Measurements from ENCODE around the gene NCBP2.

The NCBP2 gene

GRCh38 chr3:196967412-196968232 is 25.3 kb upstream of the NCBP2 start:
- DNase-seq = no peak

- no peak for DNase-seq
These were observed 24.4 kb upstream of the NCBP2 start for GRCh38 chr3:196966526-196967401.

GRCh38 chr3:196965804-196966173 is 23.5 kb upstream of the NCBP2 start:
- DNase-seq = no peak

GRCh38 chr3:196965112-196965803 is 22.9 kb upstream of the NCBP2 start:
- DNase-seq = no peak

- DNase-seq = no peak
These were observed 21.3 kb upstream of the NCBP2 start for GRCh38 chr3:196963631-196963953.

- DNase-seq = no peak
These were observed 20.8 kb upstream of the NCBP2 start for GRCh38 chr3:196962930-196963630.

- DNase-seq = no peak
These were observed 20.0 kb upstream of the NCBP2 start for GRCh38 chr3:196962108-196962929.

GRCh38 chr3:196954832-196955231 is 12.5 kb upstream of the NCBP2 start:
- DNase-seq = no peak

- no peak for DNase-seq
These were observed 9.0 kb upstream of the NCBP2 start for GRCh38 chr3:196951371-196951770.

- DNase-seq = no peak
These were observed 7.4 kb upstream of the NCBP2 start for GRCh38 chr3:196949750-196950149.

- DNase-seq = no peak
These were observed 6.9 kb upstream of the NCBP2 start for GRCh38 chr3:196949285-196949619.

- DNase-seq = peak; percentile 4
These were observed 6.3 kb upstream of the NCBP2 start for GRCh38 chr3:196948442-196949284.

- DNase-seq = no peak
These were observed 5.6 kb upstream of the NCBP2 start for GRCh38 chr3:196947860-196948441.

- DNase-seq = peak; percentile 51
These were observed 5.0 kb upstream of the NCBP2 start for GRCh38 chr3:196947136-196947859.

GRCh38 chr3:196944037-196944790 is 1.9 kb upstream of the NCBP2 start:
- peak; percentile 27 for DNase-seq

GRCh38 chr3:196942915-196943277 is 568 bp upstream of the NCBP2 start:
- DNase-seq = no peak

- DNase-seq = peak; percentile 64
These were observed 551 bp downstream of the NCBP2 start for GRCh38 chr3:196941729-196942225.

- no peak for DNase-seq
These were observed 3.8 kb downstream of the NCBP2 start for GRCh38 chr3:196938576-196938975.

GRCh38 chr3:196938124-196938523 is 4.2 kb downstream of the NCBP2 start:
- DNase-seq = no peak
